Naive B cell (primary cell): Measurements from ENCODE around the gene DLGAP3. TPM values are rescaled to one million over a fixed set of nuclear protein-coding genes. Genes with fewer than 3 reads are reported as not detected.
A peak's percentile ranks its signal among the peaks of the same experiment; 100 is the strongest.

Experiments
- ATAC-seq, 2 donors: fragments of 150-1000 bp; cut with Tn5 transposase; 2 replicates each; pipeline ENCODE4 v1.10.0; 2021; ENCODE audit warnings: low read depth in 2 of 2, mild to moderate bottlenecking in 2 of 2, moderate library complexity in 2 of 2
- DNase-seq: peaks from one replicate; pipeline ENCODE4 v3.0.0; 2022
- H3K27ac Mint-ChIP-seq, 6 donors: one replicate each; pipeline ENCODE4 v1.8.0; 2020 to 2022; ENCODE audit warnings: mild to moderate bottlenecking in 6 of 6, mixed read lengths in 6 of 6, moderate library complexity in 5 of 6, inconsistent platforms in 2 of 6
- H3K27me3 Mint-ChIP-seq, 3 donors: one replicate each; pipeline ENCODE4 v1.8.0; 2021 to 2022; ENCODE audit warnings: mixed read lengths in 3 of 3, mild to moderate bottlenecking in 1 of 3
- H3K36me3 Mint-ChIP-seq, 2 donors: one replicate each; pipeline ENCODE4 v1.8.0; 2020 to 2022; ENCODE audit warnings: mixed read lengths in 2 of 2, inconsistent platforms in 1 of 2, mild to moderate bottlenecking in 1 of 2
- H3K4me1 Mint-ChIP-seq, 3 donors: one replicate each; pipeline ENCODE4 v1.8.0; 2020 to 2022; ENCODE audit warnings: mixed read lengths in 3 of 3, inconsistent platforms in 1 of 3, mild to moderate bottlenecking in 1 of 3, moderate library complexity in 1 of 3
- H3K4me3 Mint-ChIP-seq, 8 donors: one replicate each; pipeline ENCODE4 v1.8.0; 2020 to 2022; ENCODE audit warnings: mild to moderate bottlenecking in 8 of 8, mixed read lengths in 8 of 8, moderate library complexity in 8 of 8, inconsistent platforms in 2 of 8
- H3K9me3 Mint-ChIP-seq, 7 donors: one replicate each; pipeline ENCODE4 v1.8.0; 2020 to 2022; ENCODE audit warnings: mixed read lengths in 7 of 7, mild to moderate bottlenecking in 5 of 7, inconsistent platforms in 2 of 7, moderate library complexity in 1 of 7
- polyA plus RNA-seq, 6 donors: library from polyadenylated mRNA; unstranded; fragments of 300-500 nt; fragmentation: Illumina TruSeq; gene quantifications; one replicate each; pipeline ENCODE4 v1.2.3, GENCODE V29; 2021; ENCODE audit warnings: low read depth in 6 of 6

DLGAP3 gene
- polyA plus RNA-seq, 6 donors from 2014 or later: 0.25 to 1.4 (median 0.41) TPM; not detected in 1

- Mint-ChIP-seq H3K4me1 (peaks cover 6 to 18% (median 16%) of the 10 kb centered on the region in 3 donors), H3K36me3 (peaks cover 5 to 23% of the 10 kb centered on the region in 2 donors), H3K9me3 (peaks cover 0 to 5% (median 0%) of the 10 kb centered on the region in 7 donors), H3K27me3 (peaks cover 17 to 37% (median 34%) of the 10 kb centered on the region in 3 donors), H3K27ac (peak overlapping the region in 1 of 6 donors; percentile 69), H3K4me3 (peak overlapping the region; percentile 41 to 81 (median 78))
- ATAC-seq (peak; percentile 71 to 77), DNase-seq (no peak)
Measured at GRCh38 chr1:34885405-34886247, 43.8 kb downstream of the DLGAP3 start.

GRCh38 chr1:34884961-34885360 lies 44.5 kb downstream of the DLGAP3 start:
- DNase-seq (no peak), ATAC-seq (peak in 1 of 2 donors; percentile 13)
- peaks cover 5 to 23% of the 10 kb centered on the region in 2 donors for H3K36me3 Mint-ChIP-seq
- H3K4me3 Mint-ChIP-seq: peak overlapping the region; percentile 41 to 81 (median 74)
- H3K9me3 Mint-ChIP-seq: peaks cover 0 to 5% (median 0%) of the 10 kb centered on the region in 7 donors
- H3K4me1 Mint-ChIP-seq: peaks cover 6 to 18% (median 16%) of the 10 kb centered on the region in 3 donors
- peaks cover 17 to 37% (median 34%) of the 10 kb centered on the region in 3 donors for H3K27me3 Mint-ChIP-seq
- no peak overlapping the region for H3K27ac Mint-ChIP-seq

GRCh38 chr1:34884536-34884935 lies 44.9 kb downstream of the DLGAP3 start:
- ATAC-seq: no peak
- no peak overlapping the region for H3K27ac Mint-ChIP-seq
- peaks cover 0 to 5% (median 0%) of the 10 kb centered on the region in 7 donors for H3K9me3 Mint-ChIP-seq
- peak overlapping the region in 7 of 8 donors; percentile 41 to 81 (median 75) for H3K4me3 Mint-ChIP-seq
- peaks cover 6 to 18% (median 16%) of the 10 kb centered on the region in 3 donors for H3K4me1 Mint-ChIP-seq
- DNase-seq: no peak
- peaks cover 17 to 37% (median 30%) of the 10 kb centered on the region in 3 donors for H3K27me3 Mint-ChIP-seq
- peaks cover 2 to 19% of the 10 kb centered on the region in 2 donors for H3K36me3 Mint-ChIP-seq

GRCh38 chr1:34879230-34879629 lies 50.2 kb downstream of the DLGAP3 start:
- peaks cover 0 to 5% (median 0%) of the 10 kb centered on the region in 7 donors for H3K9me3 Mint-ChIP-seq
- H3K27ac Mint-ChIP-seq: no peak overlapping the region
- DNase-seq (no peak), ATAC-seq (no peak)
- H3K27me3 Mint-ChIP-seq: peaks cover 0 to 30% (median 3%) of the 10 kb centered on the region in 3 donors
- peaks cover 15 to 27% of the 10 kb centered on the region in 2 donors for H3K36me3 Mint-ChIP-seq
- H3K4me3 Mint-ChIP-seq: no peak overlapping the region
- H3K4me1 Mint-ChIP-seq: no peaks in the 10 kb centered on the region

GRCh38 chr1:34876406-34876805 lies 53.0 kb downstream of the DLGAP3 start:
- ATAC-seq: no peak
- H3K4me3 Mint-ChIP-seq: no peak overlapping the region
- no peak overlapping the region for H3K27ac Mint-ChIP-seq
- peaks cover 0 to 1% (median 1%) of the 10 kb centered on the region in 3 donors for H3K4me1 Mint-ChIP-seq
- H3K9me3 Mint-ChIP-seq: no peaks in the 10 kb centered on the region
- peaks cover 0 to 22% (median 3%) of the 10 kb centered on the region in 3 donors for H3K27me3 Mint-ChIP-seq
- DNase-seq: no peak
- peaks cover 21 to 23% of the 10 kb centered on the region in 2 donors for H3K36me3 Mint-ChIP-seq

- H3K27ac Mint-ChIP-seq: no peak overlapping the region
- H3K27me3 Mint-ChIP-seq: peaks cover 0 to 22% (median 3%) of the 10 kb centered on the region in 3 donors
- H3K4me3 Mint-ChIP-seq: no peak overlapping the region
- no peak for ATAC-seq
- peaks cover 21 to 23% of the 10 kb centered on the region in 2 donors for H3K36me3 Mint-ChIP-seq
- no peaks in the 10 kb centered on the region for H3K9me3 Mint-ChIP-seq
- no peak for DNase-seq
- peaks cover 0 to 7% (median 6%) of the 10 kb centered on the region in 3 donors for H3K4me1 Mint-ChIP-seq
Measured at GRCh38 chr1:34874296-34874952, 55.0 kb downstream of the DLGAP3 start.

GRCh38 chr1:34872133-34872503 lies 57.3 kb downstream of the DLGAP3 start:
- no peaks in the 10 kb centered on the region for H3K9me3 Mint-ChIP-seq
- DNase-seq: no peak
- H3K27ac Mint-ChIP-seq: no peak overlapping the region
- H3K27me3 Mint-ChIP-seq: peaks cover 0 to 20% (median 3%) of the 10 kb centered on the region in 3 donors
- peaks cover 18 to 23% of the 10 kb centered on the region in 2 donors for H3K36me3 Mint-ChIP-seq
- H3K4me1 Mint-ChIP-seq: peaks cover 11 to 14% (median 11%) of the 10 kb centered on the region in 3 donors
- ATAC-seq: no peak
- H3K4me3 Mint-ChIP-seq: no peak overlapping the region

- no peak overlapping the region for H3K4me3 Mint-ChIP-seq
Measured at GRCh38 chr1:34871443-34872132, 57.9 kb downstream of the DLGAP3 start.

GRCh38 chr1:34870395-34870794 lies 59.1 kb downstream of the DLGAP3 start:
- peaks cover 4 to 9% of the 10 kb centered on the region in 2 donors for H3K36me3 Mint-ChIP-seq

More at GRCh38 chr1:34871443-34872132, 57.9 kb downstream of the DLGAP3 start:
- no peak for DNase-seq
- H3K9me3 Mint-ChIP-seq: no peaks in the 10 kb centered on the region
- H3K27me3 Mint-ChIP-seq: peaks cover 0 to 15% (median 3%) of the 10 kb centered on the region in 3 donors
- no peak for ATAC-seq
- H3K4me1 Mint-ChIP-seq: peaks cover 14 to 18% (median 16%) of the 10 kb centered on the region in 3 donors
- peaks cover 12 to 18% of the 10 kb centered on the region in 2 donors for H3K36me3 Mint-ChIP-seq
- H3K27ac Mint-ChIP-seq: peak overlapping the region in 1 of 6 donors; percentile 65

GRCh38 chr1:34869760-34870159 lies 59.7 kb downstream of the DLGAP3 start:
- H3K4me3 Mint-ChIP-seq: no peak overlapping the region
- H3K4me1 Mint-ChIP-seq: peaks cover 19 to 27% (median 23%) of the 10 kb centered on the region in 3 donors
- no peaks in the 10 kb centered on the region for H3K27me3 Mint-ChIP-seq
- DNase-seq (no peak), ATAC-seq (no peak)
- no peak overlapping the region for H3K27ac Mint-ChIP-seq
- no peaks in the 10 kb centered on the region for H3K9me3 Mint-ChIP-seq
- H3K36me3 Mint-ChIP-seq: peaks cover 4 to 9% of the 10 kb centered on the region in 2 donors

More at GRCh38 chr1:34870395-34870794, 59.1 kb downstream of the DLGAP3 start:
- Mint-ChIP-seq H3K9me3 (no peaks in the 10 kb centered on the region), H3K27ac (no peak overlapping the region), H3K4me1 (peaks cover 14 to 22% (median 21%) of the 10 kb centered on the region in 3 donors), H3K27me3 (peaks cover 0 to 4% (median 0%) of the 10 kb centered on the region in 3 donors), H3K4me3 (no peak overlapping the region)
- DNase-seq (no peak), ATAC-seq (no peak)

GRCh38 chr1:34868230-34869049 lies 61.0 kb downstream of the DLGAP3 start:
- peak overlapping the region in 4 of 8 donors; percentile 78 to 87 (median 81) for H3K4me3 Mint-ChIP-seq
- no peaks in the 10 kb centered on the region for H3K9me3 Mint-ChIP-seq
- peak overlapping the region in 3 of 6 donors; percentile 5 to 87 (median 80) for H3K27ac Mint-ChIP-seq
- H3K36me3 Mint-ChIP-seq: peaks cover 4 to 5% of the 10 kb centered on the region in 2 donors
- H3K4me1 Mint-ChIP-seq: peaks cover 21 to 30% (median 29%) of the 10 kb centered on the region in 3 donors
- ATAC-seq (no peak), DNase-seq (no peak)
- H3K27me3 Mint-ChIP-seq: no peaks in the 10 kb centered on the region

GRCh38 chr1:34867415-34867814 lies 62.0 kb downstream of the DLGAP3 start:
- peak overlapping the region; percentile 42 to 87 (median 78) for H3K4me3 Mint-ChIP-seq
- no peaks in the 10 kb centered on the region for H3K9me3 Mint-ChIP-seq
- DNase-seq (no peak), ATAC-seq (no peak)
- H3K4me1 Mint-ChIP-seq: peaks cover 21 to 30% (median 29%) of the 10 kb centered on the region in 3 donors
- no peaks in the 10 kb centered on the region for H3K36me3 Mint-ChIP-seq
- no peaks in the 10 kb centered on the region for H3K27me3 Mint-ChIP-seq
- peak overlapping the region in 4 of 6 donors; percentile 69 to 87 (median 85) for H3K27ac Mint-ChIP-seq
